Aorta (tissue), 5 donors: ENCODE data around the gene SERPINE1. TPM values are rescaled to one million over a fixed set of nuclear protein-coding genes. Genes with fewer than 3 reads are reported as not detected.

Experiments used
- ATAC-seq: fragments of 200-7000 bp; cut with Tn5 transposase; one replicate; pipeline ENCODE4 v1.9.1; 2022; ENCODE audit warnings: moderate library complexity; ENCODE audit not compliant: low FRiP score
- DNase-seq, 2 donors: peaks; one replicate each; pipeline ENCODE4 v3.0.0-alpha.2; 2020
- H3K27ac ChIP-seq, 2 donors: one replicate each; pipeline ENCODE4 v1.5.1; 2013; ENCODE audit warnings: low read length in 2 of 2, mild to moderate bottlenecking in 2 of 2, moderate library complexity in 2 of 2, control low read depth in 1 of 2, inconsistent platforms in 1 of 2, low read depth in 1 of 2
- H3K27me3 ChIP-seq, 2 donors: one replicate each; pipeline ENCODE4 v1.6.1; 2013; ENCODE audit warnings: control low read depth in 1 of 2, low read length in 1 of 2, mild to moderate bottlenecking in 1 of 2, moderate library complexity in 1 of 2; ENCODE audit not compliant: insufficient read depth in 2 of 2, control insufficient read depth in 1 of 2
- H3K36me3 ChIP-seq, 2 donors: one replicate each; pipeline ENCODE4 v1.6.1; 2013; ENCODE audit warnings: control low read depth in 1 of 2, low read length in 1 of 2, mild to moderate bottlenecking in 1 of 2; ENCODE audit not compliant: insufficient read depth in 2 of 2, control insufficient read depth in 1 of 2
- H3K4me1 ChIP-seq, 2 donors: one replicate each; pipeline ENCODE4 v1.6.1; 2013; ENCODE audit warnings: low read length in 2 of 2, control low read depth in 1 of 2, mild to moderate bottlenecking in 1 of 2, moderate library complexity in 1 of 2; ENCODE audit not compliant: insufficient read depth in 2 of 2, control insufficient read depth in 1 of 2
- H3K4me3 ChIP-seq, 2 donors: one replicate each; pipeline ENCODE4 v1.5.1; 2013; ENCODE audit warnings: low read length in 2 of 2, control low read depth in 1 of 2, mild to moderate bottlenecking in 1 of 2
- H3K9me3 ChIP-seq: one replicate; pipeline ENCODE4 v1.6.1; 2013; ENCODE audit warnings: mild to moderate bottlenecking, low read length; ENCODE audit not compliant: control insufficient read depth
- WGBS, 2 donors: extraction: QIAGEN DNeasy Blood & Tissue Kit; methylation state at CpG; one replicate each; pipeline ENCODE4 v1.1.7; 2013; 5-methylcytosine and 5-hydroxymethylcytosine counted together
- intact Hi-C, 2 donors: fragments of 100-400 bp; cut with DNase I; formaldehyde crosslinking; loops; one replicate each; pipeline versions ENCODE4 v1.14.2 to v1.15.0; 2022
- polyA plus RNA-seq, 2 donors: library from polyadenylated mRNA; stranded (reverse); fragments of 200-250 nt; gene quantifications; one replicate each; pipeline ENCODE4 v1.2.3, GENCODE V29; 2013
- total RNA-seq, 2 donors: library from RNA; stranded (reverse); fragmentation: NEBNext Ultra II Directional; extraction: Animal tissue kit (Norgen Biotek cat#: 25700); gene quantifications; one replicate each; pipeline ENCODE4 v1.2.1, GENCODE V29; 2021
- donor health status: healthy with polysubstance abuse.
- donor health status: Bipolar disorder and iron deficiency.
- donor health status: DM: no; HTN: no; CAD: no.
- donor health status: DM: no; HTN: no; CAD: no.
- donor health status: DM: yes; HTN: yes; CAD: no.

Gene SERPINE1
- total and polyA plus RNA-seq, 4 donors = 57.1 to 693 (median 104) TPM

DNA sequence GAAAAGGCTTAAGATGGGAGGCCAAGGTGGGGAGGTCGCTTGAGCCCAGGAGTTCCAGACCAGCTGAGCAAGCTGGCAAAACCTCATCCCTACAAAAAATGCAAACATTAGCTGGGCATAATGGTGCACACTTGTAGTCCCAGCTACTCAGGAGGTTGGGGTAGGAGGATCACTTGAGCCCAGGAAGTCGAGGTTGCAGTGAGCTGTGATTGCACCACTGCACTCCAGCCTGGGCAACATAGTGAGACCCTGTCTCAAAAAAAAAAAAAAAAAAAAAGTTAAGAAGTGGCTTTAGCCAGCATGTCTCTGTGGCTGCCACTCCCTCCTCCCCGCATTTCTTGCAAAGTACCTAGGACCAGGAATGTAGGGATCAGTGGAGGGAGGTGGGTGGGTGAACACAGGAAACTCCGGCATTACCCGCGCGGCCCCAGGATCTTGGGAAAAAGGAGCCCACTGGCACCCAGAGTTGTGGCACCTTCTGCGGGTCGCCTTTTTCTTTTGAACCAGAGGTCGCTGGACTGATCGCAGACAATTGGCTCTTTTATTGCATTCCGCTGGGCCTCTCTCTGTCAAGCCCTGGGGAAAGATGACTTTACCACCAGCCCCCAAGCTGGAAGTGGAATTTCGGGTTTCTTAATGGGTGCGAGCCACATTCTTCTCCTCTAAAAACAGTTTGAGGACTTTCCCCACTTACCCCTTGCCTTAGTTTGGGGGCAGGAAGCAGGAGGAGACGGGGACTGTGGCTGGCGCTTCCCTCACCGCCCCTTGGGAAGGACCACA, 35.0 kb downstream of the SERPINE1 start:
- Histone ChIP-seq H3K4me1 (no peaks in the 10 kb centered on the region), H3K36me3 (peaks cover 2% of the 10 kb centered on the region in 2 donors), H3K27me3 (peaks cover 0 to 11% of the 10 kb centered on the region in 2 donors), H3K27ac (no peak overlapping the region), H3K9me3 (no peaks in the 10 kb centered on the region), H3K4me3 (no peak overlapping the region)
- 86 to 89% methylated on average over 17 of the region's 17 CpGs for WGBS, 2 donors
- DNase-seq (no peak), ATAC-seq (no peak)
- intact Hi-C loops = loop anchor here in 1 of 2 donors (10.0 kb wide), 1 partner anchor 267 kb away; the partner anchor contains the start of gene ACHE

DNA sequence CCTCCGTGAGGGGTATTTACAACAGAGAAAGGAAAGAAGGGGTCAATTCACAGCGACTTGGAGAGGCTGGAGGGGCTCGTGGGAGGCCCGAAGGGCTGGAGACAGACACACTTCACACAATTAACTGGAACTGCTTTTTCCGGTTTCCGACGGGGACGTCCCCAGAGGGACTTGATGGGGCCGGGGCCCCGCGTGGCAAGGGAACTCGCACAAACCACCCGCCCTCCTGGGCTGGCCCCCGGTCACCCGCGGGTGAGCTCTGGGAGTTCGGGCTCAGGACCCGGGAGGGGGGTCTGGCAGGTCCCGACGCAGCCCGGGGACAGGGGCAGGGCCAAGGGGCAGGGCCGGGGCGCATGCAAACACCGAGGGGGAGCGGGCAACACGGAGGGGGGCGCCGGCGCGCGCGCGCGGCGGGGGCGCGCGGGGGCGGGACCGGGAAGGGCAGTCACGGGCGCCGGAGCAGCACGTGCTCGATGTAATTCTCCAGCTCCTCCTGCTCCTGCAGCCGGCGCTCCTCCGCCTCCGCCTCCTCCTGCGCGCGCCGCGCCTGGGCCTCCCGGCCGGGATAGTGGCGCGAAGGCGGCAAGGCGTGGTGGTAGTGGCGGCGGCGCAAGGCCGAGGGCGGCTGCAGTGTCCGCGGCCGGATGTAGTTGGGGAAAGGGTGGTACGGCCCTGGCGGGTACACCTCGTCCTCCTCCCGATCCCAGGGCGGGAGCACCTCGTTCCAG, 35.8 kb downstream of the SERPINE1 start:
- peak overlapping the region in 1 of 2 donors; percentile 2 for H3K4me3 ChIP-seq
- peaks cover 0 to 11% of the 10 kb centered on the region in 2 donors for H3K27me3 ChIP-seq
- 5 to 11% methylated on average over 28 to 74 of the region's 74 CpGs for WGBS, 2 donors
- no peaks in the 10 kb centered on the region for H3K4me1 ChIP-seq
- intact Hi-C loops = loop anchor here in 1 of 2 donors (10.0 kb wide), 1 partner anchor 268 kb away; the partner anchor contains the start of gene ACHE
- peaks cover 2% of the 10 kb centered on the region in 2 donors for H3K36me3 ChIP-seq
- no peak overlapping the region for H3K27ac ChIP-seq
- ATAC-seq (no peak), DNase-seq (no peak)
- H3K9me3 ChIP-seq = no peaks in the 10 kb centered on the region

- no peak for DNase-seq
- Histone ChIP-seq H3K27ac (no peak overlapping the region), H3K27me3 (peaks cover 0 to 11% of the 10 kb centered on the region in 2 donors), H3K36me3 (peaks cover 2% of the 10 kb centered on the region in 2 donors), H3K4me3 (peak overlapping the region in 1 of 2 donors; percentile 2), H3K9me3 (no peaks in the 10 kb centered on the region), H3K4me1 (no peaks in the 10 kb centered on the region)
- no peak for ATAC-seq
- 1% methylated on average over 56 to 92 of the region's 92 CpGs for WGBS, 2 donors
- intact Hi-C loops = loop anchor here in 1 of 2 donors (10.0 kb wide), 1 partner anchor 269 kb away; the partner anchor contains the start of gene ACHE
These were observed 36.6 kb downstream of the SERPINE1 start for GRCh38 chr7:101163279-101164070.

- Histone ChIP-seq H3K27ac (no peak overlapping the region), H3K9me3 (no peaks in the 10 kb centered on the region), H3K4me1 (no peaks in the 10 kb centered on the region), H3K36me3 (no peaks in the 10 kb centered on the region), H3K27me3 (peaks cover 0 to 11% of the 10 kb centered on the region in 2 donors), H3K4me3 (no peak overlapping the region)
- DNase-seq (peak in 1 of 2 donors; percentile 81), ATAC-seq (no peak)
- WGBS, 2 donors = 1 to 2% methylated on average over 74 to 75 of the region's 75 CpGs
- intact Hi-C loops = loop anchor here in 1 of 2 donors (10.0 kb wide), 1 partner anchor 269 kb away; the partner anchor contains the start of gene ACHE
These were observed 37.4 kb downstream of the SERPINE1 start for GRCh38 chr7:101164071-101164840.

- H3K36me3 ChIP-seq = no peaks in the 10 kb centered on the region
- no peak within 1 kb of the TSS for H3K27ac ChIP-seq
- H3K4me3 ChIP-seq = no peak within 1 kb of the TSS
- intact Hi-C loops = loop anchor here in 1 of 2 donors (10.0 kb wide), 1 partner anchor 271 kb away; the partner anchor contains the start of gene ACHE
- ATAC-seq (peak; percentile 92), DNase-seq (peak; percentile 95 to 98)
- H3K27me3 ChIP-seq = peaks cover 0 to 11% of the 10 kb centered on the region in 2 donors
- no peaks in the 10 kb centered on the region for H3K9me3 ChIP-seq
- no peaks in the 10 kb centered on the region for H3K4me1 ChIP-seq
- 2% methylated on average over 69 to 74 of the region's 74 CpGs for WGBS, 2 donors
These were observed 38.4 kb downstream of the SERPINE1 start, which contains the start of gene VGF for GRCh38 chr7:101165075-101165957. TSS of gene VGF (minus strand) at chr7:101165569. CDS start at chr7:101164843, 726 bp downstream.

- no peaks in the 10 kb centered on the region for H3K4me1 ChIP-seq
- no peak overlapping the region for H3K27ac ChIP-seq
- H3K9me3 ChIP-seq = no peaks in the 10 kb centered on the region
- H3K36me3 ChIP-seq = no peaks in the 10 kb centered on the region
- ATAC-seq (no peak), DNase-seq (no peak)
- intact Hi-C loops = loop anchor here in 1 of 2 donors (10.0 kb wide), 1 partner anchor 271 kb away; the partner anchor contains the start of gene ACHE
- 1% methylated on average over 33 to 38 of the region's 38 CpGs for WGBS, 2 donors
- peaks cover 0 to 11% of the 10 kb centered on the region in 2 donors for H3K27me3 ChIP-seq
- H3K4me3 ChIP-seq = no peak overlapping the region
These were observed 39.2 kb downstream of the SERPINE1 start for GRCh38 chr7:101165958-101166647.

DNA sequence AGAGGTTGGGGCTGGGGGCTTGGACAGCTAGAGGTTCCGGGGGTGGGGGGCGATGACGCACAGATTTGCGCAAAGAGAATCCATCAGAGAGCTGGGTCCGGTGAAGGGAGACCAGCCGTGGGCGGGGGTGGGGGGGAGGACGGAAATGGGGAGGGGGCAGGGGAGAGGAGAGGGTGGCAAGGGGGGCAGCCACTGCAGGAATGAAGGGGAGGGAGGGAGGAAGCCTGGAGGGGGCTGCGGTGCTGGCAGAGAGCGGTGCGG, 39.7 kb downstream of the SERPINE1 start:
- no peaks in the 10 kb centered on the region for H3K9me3 ChIP-seq
- intact Hi-C loops = loop anchor here in 1 of 2 donors (10.0 kb wide), 1 partner anchor 272 kb away; the partner anchor contains the start of gene ACHE
- H3K4me1 ChIP-seq = no peaks in the 10 kb centered on the region
- 2% methylated on average over 11 of the region's 11 CpGs for WGBS, 2 donors
- H3K27ac ChIP-seq = no peak overlapping the region
- H3K27me3 ChIP-seq = peaks cover 0 to 11% of the 10 kb centered on the region in 2 donors
- no peak for ATAC-seq
- no peak for DNase-seq
- no peak overlapping the region for H3K4me3 ChIP-seq
- no peaks in the 10 kb centered on the region for H3K36me3 ChIP-seq
